H54 (cell line): ENCODE data around the gene ATP5F1D.
A peak's percentile ranks its signal among the peaks of the same experiment; 100 is the strongest.

ENCODE experiments used
- DNase-seq: peaks from one replicate; pipeline ENCODE4 v3.0.0; 2011; ENCODE audit warnings: low spot score, mixed read lengths; ENCODE audit not compliant: insufficient read length
- FAIRE-seq: peaks from 3 replicates; lab custom pipeline; 2011; peaks lifted over from hg19 to GRCh38; lab: Jason Lieb, UNC
- POLR2A ChIP-seq: IDR thresholded peaks from 2 replicates; pipeline ENCODE4 v1.6.1; 2011; ENCODE audit warnings: low read depth, mild to moderate bottlenecking, low read length

The ATP5F1D gene

GRCh38 chr19:1225440-1226226, 15.9 kb upstream of the ATP5F1D start:
- FAIRE-seq (no peak), DNase-seq (no peak)
- TF ChIP-seq POLR2A, result no peak

DNA sequence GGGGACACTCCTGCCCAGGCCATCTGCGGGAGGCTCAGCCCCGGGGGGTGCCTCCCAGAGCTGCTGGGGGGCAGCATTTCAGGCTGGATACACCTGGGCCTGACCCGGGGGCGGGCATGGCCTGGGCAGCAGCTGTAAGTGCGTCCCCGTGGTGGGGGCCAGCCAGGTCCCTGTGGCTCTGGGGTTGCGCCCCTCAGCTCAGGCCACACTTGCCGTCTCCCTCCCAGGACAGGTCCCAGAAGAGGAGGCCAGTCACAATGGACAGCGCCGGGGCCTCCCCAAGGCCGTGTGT, 15.4 kb upstream of the ATP5F1D start:
- FAIRE-seq (no peak), DNase-seq (no peak)
- no peak for TF ChIP-seq POLR2A

- no peak for TF ChIP-seq POLR2A
- FAIRE-seq (no peak), DNase-seq (no peak)
These were observed 14.8 kb upstream of the ATP5F1D start for GRCh38 chr19:1226522-1227303.

DNA sequence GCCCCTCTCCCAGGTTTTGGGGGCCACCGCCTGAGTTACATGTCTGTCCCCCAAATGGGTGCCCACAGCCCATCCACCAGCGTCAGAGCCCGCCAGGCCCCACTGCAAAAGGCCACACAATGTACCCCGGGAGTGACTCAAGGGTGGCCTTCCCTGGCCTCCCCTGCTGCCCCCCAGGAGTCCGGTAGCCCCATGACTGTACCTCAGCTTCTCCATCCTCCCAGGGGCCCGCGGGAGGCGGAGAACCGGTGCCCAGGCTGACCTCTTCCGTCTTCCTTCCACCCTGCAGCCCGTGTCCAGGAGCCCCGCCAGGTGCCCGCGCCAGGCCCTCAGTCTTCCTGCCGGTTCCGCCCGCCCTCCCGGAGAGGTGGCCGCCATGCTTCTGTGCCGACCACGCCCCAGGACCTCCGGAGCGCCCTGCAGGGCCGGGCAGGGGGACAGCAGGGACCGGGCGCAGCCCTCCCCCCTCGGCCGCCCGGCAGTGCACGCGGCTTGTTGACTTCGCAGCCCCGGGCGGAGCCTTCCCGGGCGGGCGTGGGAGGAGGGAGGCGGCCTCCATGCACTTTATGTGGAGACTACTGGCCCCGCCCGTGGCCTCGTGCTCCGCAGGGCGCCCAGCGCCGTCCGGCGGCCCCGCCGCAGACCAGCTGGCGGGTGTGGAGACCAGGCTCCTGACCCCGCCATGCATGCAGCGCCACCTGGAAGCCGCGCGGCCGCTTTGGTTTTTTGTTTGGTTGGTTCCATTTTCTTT, 14.1 kb upstream of the ATP5F1D start:
- TF ChIP-seq POLR2A, result no peak
- no peak for FAIRE-seq
- no peak for DNase-seq

DNA sequence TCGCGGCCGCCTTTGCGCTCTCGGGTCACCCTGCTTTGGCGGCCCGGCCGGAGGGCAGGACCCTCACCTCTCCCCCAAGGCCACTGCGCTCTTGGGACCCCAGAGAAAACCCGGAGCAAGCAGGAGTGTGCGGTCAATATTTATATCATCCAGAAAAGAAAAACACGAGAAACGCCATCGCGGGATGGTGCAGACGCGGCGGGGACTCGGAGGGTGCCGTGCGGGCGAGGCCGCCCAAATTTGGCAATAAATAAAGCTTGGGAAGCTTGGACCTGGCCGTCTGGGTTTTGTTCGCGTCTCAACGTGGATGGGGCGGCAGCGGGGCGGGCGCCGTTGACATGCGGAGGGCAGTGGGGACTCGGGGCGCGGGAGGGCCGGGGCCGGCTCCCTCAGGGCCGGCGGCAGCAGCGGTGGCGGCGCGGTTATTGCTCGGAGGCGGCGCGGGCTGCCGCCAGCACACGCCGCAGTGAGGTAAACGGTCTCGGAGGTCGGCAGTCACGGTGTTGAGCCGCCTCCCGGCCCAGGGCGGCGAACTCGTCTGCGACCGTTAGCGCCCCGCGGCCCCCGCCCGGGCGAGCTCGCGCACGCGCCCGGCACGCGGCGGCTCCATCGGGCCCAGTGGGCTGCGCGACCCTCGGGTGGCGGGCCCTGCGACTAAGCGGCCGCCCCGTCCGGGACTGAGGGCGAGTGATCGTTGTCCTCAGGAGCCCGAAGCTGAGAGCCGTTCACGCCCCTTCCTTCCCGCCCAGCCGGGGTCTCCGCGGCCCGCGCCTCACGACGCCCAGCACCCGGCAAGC, 13.2 kb upstream of the ATP5F1D start:
- FAIRE-seq (no peak), DNase-seq (no peak)
- no peak for TF ChIP-seq POLR2A

- TF ChIP-seq POLR2A, result no peak
- no peak for DNase-seq
- no peak for FAIRE-seq
These were observed 12.3 kb upstream of the ATP5F1D start for GRCh38 chr19:1229056-1229923.

DNA sequence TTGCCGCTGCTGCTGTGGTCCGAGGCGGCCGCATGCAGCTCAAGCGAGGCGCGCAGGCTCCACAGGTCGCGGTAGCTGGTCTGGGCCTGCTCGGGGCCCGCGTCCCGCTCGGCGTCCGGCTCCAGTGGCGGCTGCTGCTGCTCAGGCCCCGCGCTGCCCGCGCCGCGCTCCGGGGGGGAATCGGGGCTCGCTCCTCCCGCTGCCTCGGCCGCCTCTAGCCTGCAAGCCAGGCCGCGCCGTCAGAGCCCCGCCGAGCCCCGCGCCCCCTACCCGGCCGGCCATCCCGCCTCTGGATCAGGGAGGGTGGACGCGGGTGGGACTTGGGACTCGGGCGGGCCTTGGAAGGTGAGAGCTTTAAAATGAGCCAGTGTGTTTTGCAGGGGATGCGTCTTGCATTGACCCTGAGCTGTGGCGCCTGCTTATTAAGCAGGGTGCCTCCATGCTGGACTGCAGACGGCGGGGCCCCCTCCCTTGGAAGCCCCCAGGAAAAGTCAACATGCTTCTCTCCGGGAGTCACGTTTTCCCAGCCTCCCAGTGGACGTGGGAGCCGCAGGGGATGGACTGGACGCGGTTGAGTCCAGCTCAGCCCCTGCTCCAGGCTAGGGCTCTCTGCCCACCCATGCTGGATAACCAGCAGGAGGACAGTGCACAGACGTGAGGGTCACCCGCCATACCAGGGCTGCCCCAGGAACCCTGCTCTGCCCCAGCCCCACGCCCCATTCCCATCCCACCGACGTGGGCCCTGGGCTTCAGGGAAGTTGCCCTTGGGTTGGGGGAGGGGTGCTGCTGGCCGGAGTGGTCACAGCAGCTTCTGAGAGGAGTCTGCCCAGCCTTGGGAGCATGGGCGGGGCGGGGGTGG, 11.4 kb upstream of the ATP5F1D start:
- no peak for TF ChIP-seq POLR2A
- FAIRE-seq (no peak), DNase-seq (no peak)

DNA sequence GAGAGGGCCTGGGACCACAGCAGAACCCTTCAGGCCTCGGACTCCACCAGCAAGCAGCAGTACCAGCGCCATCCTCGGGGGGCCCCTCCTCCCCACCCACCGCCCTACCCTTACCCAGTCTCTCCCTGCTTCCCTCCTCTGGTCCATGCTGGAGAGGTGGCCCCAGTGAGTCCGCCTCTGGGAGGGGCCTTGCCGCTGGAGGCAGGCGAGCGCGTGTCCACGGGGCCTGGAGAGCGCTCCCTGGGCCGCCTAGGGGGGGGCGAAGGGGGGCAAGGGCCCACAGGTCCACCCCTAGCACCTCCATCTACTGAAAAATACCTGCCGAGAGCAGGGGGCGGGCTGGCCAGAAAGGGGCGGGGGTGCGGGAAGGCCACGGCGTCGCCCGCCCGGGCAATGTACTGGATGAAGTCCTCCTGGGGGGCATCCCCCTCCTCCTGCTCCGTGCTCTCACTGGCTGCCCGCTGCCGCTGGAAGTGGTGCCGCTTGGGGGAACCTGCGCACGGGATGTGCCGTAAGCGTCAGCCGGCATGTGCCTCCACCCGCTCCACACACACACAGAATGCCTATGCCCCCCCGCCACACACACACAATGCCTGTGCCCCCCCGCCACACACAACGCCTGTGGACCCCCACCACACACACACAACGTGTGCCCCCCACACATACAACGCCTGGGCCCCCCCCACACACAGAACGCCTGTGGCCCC, 10.6 kb upstream of the ATP5F1D start:
- TF ChIP-seq POLR2A, result no peak
- no peak for FAIRE-seq
- DNase-seq, result no peak

DNA sequence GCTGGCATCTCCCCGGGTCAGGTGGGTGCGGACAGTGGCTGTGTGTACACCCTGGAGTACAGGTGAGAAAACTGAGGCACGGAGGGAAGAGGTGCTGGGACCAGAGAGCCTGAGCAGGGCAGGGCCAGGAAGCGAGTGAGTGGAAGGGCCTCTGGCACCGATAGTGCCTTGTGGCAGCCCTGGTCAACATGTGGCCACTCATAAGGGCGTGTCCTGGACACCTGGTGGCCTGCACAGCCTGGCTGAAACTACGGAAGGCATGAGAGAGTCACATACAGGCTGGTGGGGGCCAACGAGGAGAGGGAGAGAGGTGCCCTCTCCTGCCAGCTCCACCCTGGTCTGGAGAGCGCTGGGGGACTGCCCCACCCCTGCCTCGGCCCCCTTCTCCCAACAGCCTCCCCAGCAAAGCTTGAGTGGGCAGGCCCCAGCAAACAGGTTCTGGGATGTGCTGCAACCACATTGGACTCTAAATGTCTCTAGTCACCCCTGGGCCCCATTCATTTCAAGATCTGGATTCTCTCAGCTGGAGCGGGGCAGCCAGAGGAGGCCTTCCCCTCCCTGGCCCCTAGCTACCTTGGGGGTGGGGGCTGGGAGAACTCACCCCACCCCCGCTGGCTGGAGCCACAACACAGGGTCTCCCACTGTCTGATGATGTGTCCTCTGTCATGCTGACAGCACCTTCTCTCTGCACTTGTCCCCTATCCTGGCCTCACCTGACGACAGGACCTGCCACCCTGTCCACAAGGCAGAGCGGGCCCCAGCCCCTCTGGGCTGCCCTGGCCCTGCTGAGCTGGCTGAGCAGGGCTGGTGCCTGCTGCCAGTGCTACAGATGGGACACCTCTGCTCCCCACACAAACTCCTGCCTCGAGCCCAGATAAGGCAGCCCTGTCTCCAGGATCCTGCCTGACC, 9.6 kb upstream of the ATP5F1D start:
- FAIRE-seq (peak; percentile 92), DNase-seq (peak; percentile 87)
- TF ChIP-seq POLR2A, result no peak

- no peak for TF ChIP-seq POLR2A
- DNase-seq (no peak), FAIRE-seq (peak; percentile 30)
These were observed 8.9 kb upstream of the ATP5F1D start for GRCh38 chr19:1232652-1233072.
